HEK293 (cell line): Measurements from ENCODE around the gene NAPSA.

Experiments used
- CTCF ChIA-PET: fragments of 350-600 bp; formaldehyde crosslinking; extraction: SDS; loops from one replicate; lab custom pipeline; 2021; ENCODE audit warnings: antibody characterized with exemption; lab: Yijun Ruan, JAX
- POLR2A ChIA-PET: fragments of 300-600 bp; formaldehyde crosslinking; extraction: SDS; loops from one replicate; lab custom pipeline; 2020; ENCODE audit warnings: antibody characterized with exemption, inconsistent platforms; lab: Yijun Ruan, JAX
- H3K27ac ChIP-seq: fragments of 200-500 bp; sonication (Bioruptor generic); 2 replicates; pipeline ENCODE4 v1.5.1; 2014; ENCODE audit warnings: low read depth, low read length, control low read depth, inconsistent platforms; ENCODE audit errors: extremely low read depth
- H3K36me3 ChIP-seq, 2 experiments: fragments of 200-500 bp in 1 of 2; sonication (Bioruptor generic) in 1 of 2; 1 replicate in 1 of 2; 2 replicates in 1 of 2; pipeline ENCODE4 v1.5.1; 2014 to 2017; ENCODE audit warnings: inconsistent platforms in 2 of 2, low read length in 2 of 2; ENCODE audit not compliant: control insufficient read depth in 2 of 2, insufficient read depth in 1 of 2
- H3K4me1 ChIP-seq: fragments of 200-500 bp; sonication (Bioruptor generic); 2 replicates; pipeline ENCODE4 v1.5.1; 2014; ENCODE audit warnings: mild to moderate bottlenecking, low read length, inconsistent platforms; ENCODE audit not compliant: control insufficient read depth, insufficient read depth
- H3K4me3 ChIP-seq: 2 replicates; pipeline ENCODE4 v1.5.1; 2011; ENCODE audit warnings: low read depth, mild to moderate bottlenecking, control low read depth, low read length, moderate library complexity
- H3K9me3 ChIP-seq: fragments of 200-500 bp; sonication (Bioruptor generic); 2 replicates; pipeline ENCODE4 v1.5.1; 2014; ENCODE audit warnings: low read depth, low read length, inconsistent platforms; ENCODE audit not compliant: control insufficient read depth, insufficient read depth
- BCL11A ChIP-seq: fragments of 450-650 bp; formaldehyde crosslinking; IDR thresholded peaks from 2 replicates; pipeline ENCODE4 v1.5.1; 2016; ENCODE audit warnings: low read depth, missing biosample characterization, missing genetic modification characterization
- KLF17 ChIP-seq: fragments of 450-650 bp; formaldehyde crosslinking; IDR thresholded peaks from 2 replicates; pipeline ENCODE4 v1.5.1; 2016; ENCODE audit warnings: missing biosample characterization, missing genetic modification characterization
- KLF8 ChIP-seq: fragments of 450-650 bp; formaldehyde crosslinking; IDR thresholded peaks from 2 replicates; pipeline ENCODE4 v1.5.1; 2016; ENCODE audit warnings: missing biosample characterization, missing genetic modification characterization
- MEIS1 ChIP-seq: sonication (generic); formaldehyde crosslinking; IDR thresholded peaks from 2 replicates; pipeline ENCODE4 v1.8.1; 2022; ENCODE audit warnings: missing genetic modification reagents, mild to moderate bottlenecking, borderline replicate concordance
- SCRT1 ChIP-seq: fragments of 450-650 bp; formaldehyde crosslinking; IDR thresholded peaks from 2 replicates; pipeline ENCODE4 v1.5.1; 2016; ENCODE audit warnings: missing biosample characterization, missing genetic modification characterization, borderline replicate concordance
- SP3 ChIP-seq: fragments of 450-650 bp; formaldehyde crosslinking; IDR thresholded peaks from 2 replicates; pipeline ENCODE4 v1.5.1; 2016; ENCODE audit warnings: missing biosample characterization, missing genetic modification characterization
- TRIM28 ChIP-seq: IDR thresholded peaks from 2 replicates; pipeline ENCODE4 v1.6.1; 2011; ENCODE audit warnings: low read length, control low read depth, borderline replicate concordance
- ZBTB1 ChIP-seq: fragments of 450-650 bp; formaldehyde crosslinking; IDR thresholded peaks from 2 replicates; pipeline ENCODE4 v1.5.1; 2016; ENCODE audit warnings: missing biosample characterization, missing genetic modification characterization
- ZBTB7A ChIP-seq: fragments of 450-650 bp; formaldehyde crosslinking; IDR thresholded peaks from 2 replicates; pipeline ENCODE4 v1.5.1; 2016; ENCODE audit warnings: low read depth, missing biosample characterization, missing genetic modification characterization
- ZFP37 ChIP-seq: fragments of 450-650 bp; formaldehyde crosslinking; IDR thresholded peaks from 2 replicates; pipeline ENCODE4 v1.5.1; 2016; ENCODE audit warnings: missing biosample characterization, missing genetic modification characterization
- ZNF112 ChIP-seq: fragments of 450-650 bp; formaldehyde crosslinking; IDR thresholded peaks from 2 replicates; pipeline ENCODE4 v1.5.0; 2017; ENCODE audit warnings: missing biosample characterization, missing genetic modification characterization
- ZNF121 ChIP-seq: fragments of 450-650 bp; formaldehyde crosslinking; IDR thresholded peaks from 2 replicates; pipeline ENCODE4 v1.5.1; 2016; ENCODE audit warnings: missing biosample characterization, missing genetic modification characterization
- ZNF266 ChIP-seq: fragments of 450-650 bp; formaldehyde crosslinking; IDR thresholded peaks from 2 replicates; pipeline ENCODE4 v1.5.1; 2016; ENCODE audit warnings: missing biosample characterization, missing genetic modification characterization, low read depth
- ZNF280D ChIP-seq: fragments of 450-650 bp; formaldehyde crosslinking; IDR thresholded peaks from 2 replicates; pipeline ENCODE4 v1.5.1; 2016; ENCODE audit warnings: missing biosample characterization, missing genetic modification characterization
- ZNF433 ChIP-seq: fragments of 450-650 bp; formaldehyde crosslinking; IDR thresholded peaks from 2 replicates; pipeline ENCODE4 v1.5.1; 2016; ENCODE audit warnings: missing biosample characterization, missing genetic modification characterization, low read depth
- ZNF624 ChIP-seq: fragments of 450-650 bp; formaldehyde crosslinking; IDR thresholded peaks from 2 replicates; pipeline ENCODE4 v1.5.1; 2017; ENCODE audit warnings: missing biosample characterization, missing genetic modification characterization
- ZNF768 ChIP-seq: fragments of 450-650 bp; formaldehyde crosslinking; IDR thresholded peaks from 2 replicates; pipeline ENCODE4 v1.5.1; 2018; ENCODE audit warnings: missing biosample characterization, mild to moderate bottlenecking, missing genetic modification characterization
- ZNF843 ChIP-seq: fragments of 450-650 bp; formaldehyde crosslinking; IDR thresholded peaks from 2 replicates; pipeline ENCODE4 v1.5.1; 2016; ENCODE audit warnings: missing biosample characterization, missing genetic modification characterization
- TF ChIP-seq, protein P1 (sequence below): fragments of 450-650 bp; formaldehyde crosslinking; IDR thresholded peaks from 2 replicates; pipeline ENCODE4 v1.5.1; 2016; ENCODE audit warnings: missing biosample characterization, missing genetic modification characterization, low read depth
- TF ChIP-seq, protein P2 (sequence below): fragments of 450-650 bp; formaldehyde crosslinking; conservative IDR thresholded peaks from 2 replicates; pipeline ENCODE4 v1.5.1; 2016; ENCODE audit warnings: low read depth, missing biosample characterization, missing genetic modification characterization
- TF ChIP-seq, protein P3 (sequence below): fragments of 450-650 bp; formaldehyde crosslinking; IDR thresholded peaks from 2 replicates; pipeline ENCODE4 v1.5.1; 2016; ENCODE audit warnings: missing biosample characterization, missing genetic modification characterization

The NAPSA gene

GRCh38 chr19:50387176-50387867 lies 21.9 kb upstream of the NAPSA start:
- ChIA-PET POLR2A (no interaction called here), CTCF (interaction anchor here (0.5 to 1.8 kb wide), 5 partner anchors 28 to 817 kb away, joined by 3 to 5 read pairs (median 3); no protein-coding TSS in a partner anchor)
- H3K4me3 ChIP-seq = no peak overlapping the region
- no peaks in the 10 kb centered on the region for H3K9me3 ChIP-seq
- H3K36me3 ChIP-seq = peaks cover 35 to 43% of the 10 kb centered on the region in 2 experiments
- H3K27ac ChIP-seq = 0 out of 2 replicates have a peak overlapping the region, but pooled peaks have one; percentile 22
- 0 out of 2 replicates have a peak, but pooled peaks cover 2% of the 10 kb centered on the region for H3K4me1 ChIP-seq
- TF ChIP-seq, protein P1, sequence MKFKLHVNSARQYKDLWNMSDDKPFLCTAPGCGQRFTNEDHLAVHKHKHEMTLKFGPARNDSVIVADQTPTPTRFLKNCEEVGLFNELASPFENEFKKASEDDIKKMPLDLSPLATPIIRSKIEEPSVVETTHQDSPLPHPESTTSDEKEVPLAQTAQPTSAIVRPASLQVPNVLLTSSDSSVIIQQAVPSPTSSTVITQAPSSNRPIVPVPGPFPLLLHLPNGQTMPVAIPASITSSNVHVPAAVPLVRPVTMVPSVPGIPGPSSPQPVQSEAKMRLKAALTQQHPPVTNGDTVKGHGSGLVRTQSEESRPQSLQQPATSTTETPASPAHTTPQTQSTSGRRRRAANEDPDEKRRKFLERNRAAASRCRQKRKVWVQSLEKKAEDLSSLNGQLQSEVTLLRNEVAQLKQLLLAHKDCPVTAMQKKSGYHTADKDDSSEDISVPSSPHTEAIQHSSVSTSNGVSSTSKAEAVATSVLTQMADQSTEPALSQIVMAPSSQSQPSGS (tag by site-specific recombination) = peak; percentile 25; the same call in 1 of the 2 replicates
- no peak for TF ChIP-seq ZNF768 (tag by site-specific recombination)

GRCh38 chr19:50384685-50385535 lies 19.5 kb upstream of the NAPSA start:
- ChIA-PET CTCF (interaction anchor here (0.7 to 1.8 kb wide), 6 partner anchors 10 to 971 kb away, joined by 3 to 7 read pairs (median 5); no protein-coding TSS in a partner anchor), POLR2A (interaction anchor here (0.5 to 2.2 kb wide), 21 partner anchors 9 to 1650 kb away, joined by 3 to 22 read pairs (median 4); partner anchors contain the start of genes KCNC3, MYH14 and NR1H2)
- peak overlapping the region; percentile 61; the same call in 1 of the 2 replicates for H3K27ac ChIP-seq
- peak overlapping the region; percentile 85 for H3K4me3 ChIP-seq
- H3K4me1 ChIP-seq = 0 out of 2 replicates have a peak, but pooled peaks cover 2% of the 10 kb centered on the region
- H3K36me3 ChIP-seq = peaks cover 31 to 61% of the 10 kb centered on the region in 2 experiments
- H3K9me3 ChIP-seq = no peaks in the 10 kb centered on the region
- no peak for TF ChIP-seq ZNF266
- TF ChIP-seq SP3 = no peak
- TF ChIP-seq, protein P2, sequence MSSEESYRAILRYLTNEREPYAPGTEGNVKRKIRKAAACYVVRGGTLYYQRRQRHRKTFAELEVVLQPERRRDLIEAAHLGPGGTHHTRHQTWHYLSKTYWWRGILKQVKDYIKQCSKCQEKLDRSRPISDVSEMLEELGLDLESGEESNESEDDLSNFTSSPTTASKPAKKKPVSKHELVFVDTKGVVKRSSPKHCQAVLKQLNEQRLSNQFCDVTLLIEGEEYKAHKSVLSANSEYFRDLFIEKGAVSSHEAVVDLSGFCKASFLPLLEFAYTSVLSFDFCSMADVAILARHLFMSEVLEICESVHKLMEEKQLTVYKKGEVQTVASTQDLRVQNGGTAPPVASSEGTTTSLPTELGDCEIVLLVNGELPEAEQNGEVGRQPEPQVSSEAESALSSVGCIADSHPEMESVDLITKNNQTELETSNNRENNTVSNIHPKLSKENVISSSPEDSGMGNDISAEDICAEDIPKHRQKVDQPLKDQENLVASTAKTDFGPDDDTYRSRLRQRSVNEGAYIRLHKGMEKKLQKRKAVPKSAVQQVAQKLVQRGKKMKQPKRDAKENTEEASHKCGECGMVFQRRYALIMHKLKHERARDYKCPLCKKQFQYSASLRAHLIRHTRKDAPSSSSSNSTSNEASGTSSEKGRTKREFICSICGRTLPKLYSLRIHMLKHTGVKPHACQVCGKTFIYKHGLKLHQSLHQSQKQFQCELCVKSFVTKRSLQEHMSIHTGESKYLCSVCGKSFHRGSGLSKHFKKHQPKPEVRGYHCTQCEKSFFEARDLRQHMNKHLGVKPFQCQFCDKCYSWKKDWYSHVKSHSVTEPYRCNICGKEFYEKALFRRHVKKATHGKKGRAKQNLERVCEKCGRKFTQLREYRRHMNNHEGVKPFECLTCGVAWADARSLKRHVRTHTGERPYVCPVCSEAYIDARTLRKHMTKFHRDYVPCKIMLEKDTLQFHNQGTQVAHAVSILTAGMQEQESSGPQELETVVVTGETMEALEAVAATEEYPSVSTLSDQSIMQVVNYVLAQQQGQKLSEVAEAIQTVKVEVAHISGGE (tag by site-specific recombination) = 0 out of 2 replicates have a peak, but pooled peaks have one; percentile 12
- no peak for TF ChIP-seq ZFP37
- no peak for TF ChIP-seq ZNF112 (tag by site-specific recombination)
- TF ChIP-seq ZNF433 (tag by site-specific recombination) = no peak
- TF ChIP-seq ZBTB1 (tag by site-specific recombination) = no peak
- TF ChIP-seq ZNF624 (tag by site-specific recombination) = no peak
- TF ChIP-seq MEIS1 (CRISPR knock-in tag) = no peak
- TF ChIP-seq ZNF121 (tag by site-specific recombination) = no peak
- TF ChIP-seq, protein P3, sequence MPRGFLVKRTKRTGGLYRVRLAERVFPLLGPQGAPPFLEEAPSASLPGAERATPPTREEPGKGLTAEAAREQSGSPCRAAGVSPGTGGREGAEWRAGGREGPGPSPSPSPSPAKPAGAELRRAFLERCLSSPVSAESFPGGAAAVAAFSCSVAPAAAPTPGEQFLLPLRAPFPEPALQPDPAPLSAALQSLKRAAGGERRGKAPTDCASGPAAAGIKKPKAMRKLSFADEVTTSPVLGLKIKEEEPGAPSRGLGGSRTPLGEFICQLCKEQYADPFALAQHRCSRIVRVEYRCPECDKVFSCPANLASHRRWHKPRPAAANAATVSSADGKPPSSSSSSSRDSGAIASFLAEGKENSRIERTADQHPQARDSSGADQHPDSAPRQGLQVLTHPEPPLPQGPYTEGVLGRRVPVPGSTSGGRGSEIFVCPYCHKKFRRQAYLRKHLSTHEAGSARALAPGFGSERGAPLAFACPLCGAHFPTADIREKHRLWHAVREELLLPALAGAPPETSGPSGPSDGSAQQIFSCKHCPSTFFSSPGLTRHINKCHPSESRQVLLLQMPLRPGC (tag by site-specific recombination) = no peak
- no peak for TF ChIP-seq BCL11A (tag by site-specific recombination)
- TF ChIP-seq ZBTB7A = no peak
- no peak for TF ChIP-seq ZNF843 (tag by site-specific recombination)
- peak; percentile 42; the same call in 1 of the 2 replicates for TF ChIP-seq SCRT1 (tag by site-specific recombination)
- 0 out of 2 replicates have a peak, but pooled peaks have one; percentile 2 for TF ChIP-seq KLF17 (tag by site-specific recombination)
- no peak for TF ChIP-seq TRIM28
- no peak for TF ChIP-seq ZNF280D
- TF ChIP-seq KLF8 (tag by site-specific recombination) = no peak
